CD4-positive, alpha-beta T cell (primary cell): Measurements from ENCODE around the gene ZMYND19. TPM values are rescaled to one million over a fixed set of nuclear protein-coding genes. Genes with fewer than 3 reads are reported as not detected.
A peak's percentile ranks its signal among the peaks of the same experiment; 100 is the strongest.
"Not testable (repeated sequence)": the region's sequence is repeated elsewhere in the genome, so short reads cannot be mapped to it uniquely, and the experiment has no call there.

Source experiments
- ATAC-seq: fragments of 200-7000 bp; cut with Tn5 transposase; one replicate; pipeline ENCODE4 v1.10.0; 2022; ENCODE audit warnings: mild to moderate bottlenecking; ENCODE audit not compliant: poor library complexity
- CTCF ChIA-PET: fragments of 350-600 bp; sonication (Branson Sonifier 250); formaldehyde crosslinking; loops from one replicate; lab custom pipeline; 2021; ENCODE audit warnings: antibody characterized with exemption, inconsistent platforms; lab: Charles Lee
- POLR2A ChIA-PET: fragments of 350-600 bp; sonication (Branson Sonifier 250); formaldehyde crosslinking; loops from one replicate; lab custom pipeline; 2021; ENCODE audit warnings: antibody characterized with exemption, inconsistent platforms; lab: Charles Lee
- DNase-seq, 14 experiments: peaks; one replicate each; pipeline ENCODE4 v3.0.0-alpha.2; 2013 to 2020; ENCODE audit warnings: mixed read lengths in 2 of 14
- H3K27ac ChIP-seq, 2 donors: one replicate each; pipeline versions ENCODE4 v1.5.1 to v1.7.0; 2013; ENCODE audit warnings: low read length in 2 of 2, low read depth in 1 of 2, mild to moderate bottlenecking in 1 of 2
- H3K27me3 ChIP-seq, 2 experiments: 1 replicate in 1 of 2; 2 replicates in 1 of 2; pipeline versions ENCODE4 v1.6.1 to v1.7.0; 2013; ENCODE audit warnings: low read length in 2 of 2, control low read depth in 1 of 2, mild to moderate bottlenecking in 1 of 2, moderate library complexity in 1 of 2; ENCODE audit not compliant: insufficient read depth in 2 of 2, control insufficient read depth in 1 of 2
- H3K36me3 ChIP-seq: one replicate; pipeline ENCODE4 v1.6.1; 2013; ENCODE audit warnings: low read length, control low read depth; ENCODE audit not compliant: insufficient read depth
- H3K4me1 ChIP-seq: one replicate; pipeline ENCODE4 v1.6.1; 2013; ENCODE audit warnings: low read length, control low read depth; ENCODE audit not compliant: insufficient read depth
- H3K4me3 ChIP-seq: one replicate; pipeline ENCODE4 v1.5.1; 2013; ENCODE audit warnings: mild to moderate bottlenecking, low read length, moderate library complexity
- H3K9me3 ChIP-seq, 2 experiments: 1 replicate in 1 of 2; 2 replicates in 1 of 2; pipeline versions ENCODE4 v1.6.1 to v1.7.0; 2013; ENCODE audit warnings: low read length in 2 of 2, mild to moderate bottlenecking in 2 of 2, control low read depth in 1 of 2, moderate library complexity in 1 of 2; ENCODE audit not compliant: control insufficient read depth in 1 of 2, insufficient read depth in 1 of 2
- H3K27ac Mint-ChIP-seq: one replicate; pipeline ENCODE4 v1.8.0; 2020; ENCODE audit warnings: mixed read lengths
- H3K27me3 Mint-ChIP-seq: one replicate; pipeline ENCODE4 v1.8.0; 2021; ENCODE audit warnings: mixed read lengths
- H3K36me3 Mint-ChIP-seq: one replicate; pipeline ENCODE4 v1.8.0; 2021; ENCODE audit warnings: low read depth, mixed read lengths
- H3K4me1 Mint-ChIP-seq: one replicate; pipeline ENCODE4 v1.8.0; 2021; ENCODE audit warnings: low read depth, mixed read lengths
- H3K4me3 Mint-ChIP-seq: one replicate; pipeline ENCODE4 v1.8.0; 2020; ENCODE audit warnings: mild to moderate bottlenecking, mixed read lengths
- H3K9me3 Mint-ChIP-seq: one replicate; pipeline ENCODE4 v1.8.0; 2020; ENCODE audit warnings: mixed read lengths
- CTCF ChIP-seq: fragments of 200-600 bp; IDR thresholded peaks from one replicate; pipeline ENCODE4 v1.8.0; 2022; ENCODE audit warnings: antibody characterized with exemption, mild to moderate bottlenecking
- intact Hi-C, 2 experiments: fragments of 100-400 bp; cut with DNase I in 1 of 2; cut with micrococcal nuclease in 1 of 2; formaldehyde crosslinking; loops; one replicate each; pipeline versions ENCODE4 v1.15.1 to v1.9.0; 2023 to 2025; cut with DNase I, micrococcal nuclease
- total RNA-seq, 174 experiments: library from RNA in 2 of 174; stranded (reverse) in 2 of 174; gene quantifications; one replicate each; pipeline ENCODE4 v1.2.3 and lab custom pipeline; 2021 to 2026

The ZMYND19 gene
- total RNA-seq, 2 experiments from 2014 or later, result 8.6 to 11.3 TPM

- ATAC-seq (no peak), DNase-seq (no peak)
- ChIA-PET CTCF (no interaction called here), POLR2A (interaction anchor here (0.5 kb wide), 1 partner anchor 30 kb away, joined by 5 read pairs; no protein-coding TSS in a partner anchor)
- H3K36me3 Mint-ChIP-seq, result no peaks in the 10 kb centered on the region
- Histone ChIP-seq H3K4me3 (no peak overlapping the region), H3K27ac (no peak overlapping the region), H3K9me3 (no peaks in the 10 kb centered on the region), H3K36me3 (no peaks in the 10 kb centered on the region), H3K27me3 (no peaks in the 10 kb centered on the region), H3K4me1 (no peaks in the 10 kb centered on the region)
- H3K4me1 Mint-ChIP-seq, result peaks cover 9% of the 10 kb centered on the region
- H3K27me3 Mint-ChIP-seq, result no peaks in the 10 kb centered on the region
- no peak for TF ChIP-seq CTCF
- intact Hi-C loops, result no loop called here
- no peak overlapping the region for H3K27ac Mint-ChIP-seq
- no peak overlapping the region for H3K4me3 Mint-ChIP-seq
- H3K9me3 Mint-ChIP-seq, result no peaks in the 10 kb centered on the region
These were observed 8.6 kb upstream of the ZMYND19 start for GRCh38 chr9:137598943-137599342.

- DNase-seq, ATAC-seq, H3K4me3 ChIP-seq, H3K4me3 Mint-ChIP-seq, H3K9me3 Mint-ChIP-seq, intact Hi-C loops, H3K36me3 Mint-ChIP-seq, H3K27me3 ChIP-seq, H3K36me3 ChIP-seq, H3K27me3 Mint-ChIP-seq, H3K9me3 ChIP-seq, H3K27ac Mint-ChIP-seq, H3K27ac ChIP-seq, H3K4me1 Mint-ChIP-seq, H3K4me1 ChIP-seq: not testable (repeated sequence)
- ChIA-PET CTCF (interaction anchor here (0.7 kb wide), 1 partner anchor 23 kb away, joined by 4 read pairs; no protein-coding TSS in a partner anchor), POLR2A (interaction anchor here (0.6 kb wide), 1 partner anchor 17 kb away, joined by 3 read pairs; no protein-coding TSS in a partner anchor)
These were observed 6.3 kb upstream of the ZMYND19 start for GRCh38 chr9:137596577-137596976.

GRCh38 chr9:137593176-137593575 is 2.9 kb upstream of the ZMYND19 start:
- ATAC-seq, result no peak
- H3K36me3 ChIP-seq, result peaks cover under 1% of the 10 kb centered on the region
- Mint-ChIP-seq H3K27ac (no peak overlapping the region), H3K36me3 (peaks cover 4% of the 10 kb centered on the region), H3K9me3 (no peaks in the 10 kb centered on the region), H3K4me1 (peaks cover 12% of the 10 kb centered on the region), H3K27me3 (no peaks in the 10 kb centered on the region), H3K4me3 (peak overlapping the region; percentile 80)
- no peak for DNase-seq
- H3K27ac ChIP-seq, result no peak overlapping the region
- ChIA-PET CTCF (no interaction called here), POLR2A (no interaction called here)
- no peak overlapping the region for H3K4me3 ChIP-seq
- intact Hi-C loops, result no loop called here
- peaks cover 20% of the 10 kb centered on the region for H3K4me1 ChIP-seq
- no peaks in the 10 kb centered on the region for H3K9me3 ChIP-seq
- no peaks in the 10 kb centered on the region for H3K27me3 ChIP-seq
- TF ChIP-seq CTCF, result no peak

DNA sequence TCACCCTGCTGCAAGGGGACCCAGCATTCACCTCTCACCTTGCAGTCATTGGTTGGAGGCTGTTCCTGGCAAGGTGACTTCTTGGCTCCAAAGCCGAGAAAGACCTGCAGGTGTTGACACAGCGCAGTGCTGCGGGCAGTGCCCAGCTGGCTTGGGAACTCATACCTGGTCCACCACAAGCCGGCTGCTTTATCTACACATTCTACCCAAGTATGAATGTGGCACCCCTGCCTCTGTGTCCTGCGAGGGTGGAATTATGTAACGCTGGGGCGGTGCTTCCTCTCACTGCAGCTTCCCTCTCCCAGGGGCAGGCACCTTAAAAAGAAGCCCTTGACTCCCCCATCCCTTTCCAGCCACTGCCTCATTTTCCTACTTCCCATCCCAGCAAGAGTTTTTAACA is 2.5 kb upstream of the ZMYND19 start:
- Mint-ChIP-seq H3K9me3 (no peaks in the 10 kb centered on the region), H3K4me1 (peaks cover 17% of the 10 kb centered on the region), H3K27ac (no peak overlapping the region), H3K27me3 (no peaks in the 10 kb centered on the region), H3K4me3 (peak overlapping the region; percentile 80), H3K36me3 (peaks cover 8% of the 10 kb centered on the region)
- H3K36me3 ChIP-seq, result peaks cover 4% of the 10 kb centered on the region
- no peak for TF ChIP-seq CTCF
- H3K27ac ChIP-seq, result no peak overlapping the region
- ChIA-PET CTCF (no interaction called here), POLR2A (no interaction called here)
- H3K4me3 ChIP-seq, result no peak overlapping the region
- DNase-seq, result no peak
- no peaks in the 10 kb centered on the region for H3K27me3 ChIP-seq
- H3K9me3 ChIP-seq, result no peaks in the 10 kb centered on the region
- intact Hi-C loops, result no loop called here
- no peak for ATAC-seq
- H3K4me1 ChIP-seq, result peaks cover 21% of the 10 kb centered on the region
